Smooth muscle cell (in vitro differentiated cells): Measurements from ENCODE around the gene FEM1B. TPM values are rescaled to one million over a fixed set of nuclear protein-coding genes. Genes with fewer than 3 reads are reported as not detected.

Source experiments
- DNase-seq: peaks from one replicate; lab custom pipeline; 2025; ENCODE audit not compliant: unreplicated experiment; lab: John Stamatoyannopoulos, UW
- H2AFZ ChIP-seq: fragments of 200-600 bp; sonication (generic); 2 replicates; pipeline ENCODE4 v1.6.0; 2016; ENCODE audit warnings: antibody characterized with exemption, low read depth, mild to moderate bottlenecking
- H3F3A ChIP-seq: fragments of 200-600 bp; sonication (generic); 2 replicates; pipeline ENCODE4 v1.6.0; 2017; ENCODE audit warnings: antibody characterized with exemption, low read depth
- H3K27ac ChIP-seq: fragments of 200-600 bp; sonication (generic); 2 replicates; pipeline ENCODE4 v1.5.1; 2016; ENCODE audit warnings: low read depth, mild to moderate bottlenecking
- H3K27me3 ChIP-seq: fragments of 200-600 bp; sonication (generic); 2 replicates; pipeline ENCODE4 v1.6.1; 2016; ENCODE audit warnings: low read depth, mild to moderate bottlenecking
- H3K36me3 ChIP-seq: fragments of 200-600 bp; sonication (generic); 2 replicates; pipeline ENCODE4 v1.5.1; 2016; ENCODE audit warnings: low read depth
- H3K4me1 ChIP-seq: fragments of 200-600 bp; sonication (generic); 2 replicates; pipeline ENCODE4 v1.5.1; 2016; ENCODE audit warnings: low read depth
- H3K4me2 ChIP-seq: fragments of 200-600 bp; sonication (generic); 2 replicates; pipeline ENCODE4 v1.6.0; 2016; ENCODE audit warnings: mild to moderate bottlenecking
- H3K4me3 ChIP-seq: fragments of 200-600 bp; sonication (generic); 2 replicates; pipeline ENCODE4 v1.5.1; 2016; ENCODE audit warnings: mild to moderate bottlenecking
- H3K79me2 ChIP-seq: fragments of 200-600 bp; sonication (generic); 2 replicates; pipeline ENCODE4 v1.6.0; 2016; ENCODE audit warnings: low read depth, mild to moderate bottlenecking
- H3K9ac ChIP-seq: fragments of 200-600 bp; sonication (generic); 2 replicates; pipeline ENCODE4 v1.6.0; 2016; ENCODE audit warnings: low read depth
- H3K9me3 ChIP-seq: fragments of 200-600 bp; sonication (generic); replicated peaks from 2 replicates; pipeline ENCODE4 v1.5.1; 2016; ENCODE audit warnings: low read depth
- H4K20me1 ChIP-seq: fragments of 200-600 bp; sonication (generic); 2 replicates; pipeline ENCODE4 v1.6.0; 2016; ENCODE audit warnings: low read depth
- WGBS: methylation state at CpG from one replicate; pipeline ENCODE4 v1.1.7; 2016; ENCODE audit warnings: low lambda C conversion rate; 5-methylcytosine and 5-hydroxymethylcytosine counted together
- polyA plus RNA-seq: library from polyadenylated mRNA; unstranded; fragments of >200 nt; fragmentation: Nextera tagmentation; extraction: Ambion mirVana; gene quantifications from 2 replicates; pipeline ENCODE4 v1.2.1, GENCODE V29; 2016
- total RNA-seq: library from RNA; depleted of rRNA; stranded (reverse); fragments of >200 nt; gene quantifications from 2 replicates; pipeline ENCODE4 v1.2.3, GENCODE V29; 2014
- TF ChIP-seq, protein P1 (sequence below): fragments of 200-600 bp; sonication (generic); IDR thresholded peaks from 2 replicates; pipeline ENCODE4 v1.5.1; 2017; ENCODE audit warnings: borderline replicate concordance, mild to moderate bottlenecking, antibody characterized with exemption; ENCODE audit not compliant: insufficient read depth, poor library complexity, severe bottlenecking

The FEM1B gene
- total and polyA plus RNA-seq, 2 experiments from 2014 or later = 13.0 to 41.4 TPM

DNA sequence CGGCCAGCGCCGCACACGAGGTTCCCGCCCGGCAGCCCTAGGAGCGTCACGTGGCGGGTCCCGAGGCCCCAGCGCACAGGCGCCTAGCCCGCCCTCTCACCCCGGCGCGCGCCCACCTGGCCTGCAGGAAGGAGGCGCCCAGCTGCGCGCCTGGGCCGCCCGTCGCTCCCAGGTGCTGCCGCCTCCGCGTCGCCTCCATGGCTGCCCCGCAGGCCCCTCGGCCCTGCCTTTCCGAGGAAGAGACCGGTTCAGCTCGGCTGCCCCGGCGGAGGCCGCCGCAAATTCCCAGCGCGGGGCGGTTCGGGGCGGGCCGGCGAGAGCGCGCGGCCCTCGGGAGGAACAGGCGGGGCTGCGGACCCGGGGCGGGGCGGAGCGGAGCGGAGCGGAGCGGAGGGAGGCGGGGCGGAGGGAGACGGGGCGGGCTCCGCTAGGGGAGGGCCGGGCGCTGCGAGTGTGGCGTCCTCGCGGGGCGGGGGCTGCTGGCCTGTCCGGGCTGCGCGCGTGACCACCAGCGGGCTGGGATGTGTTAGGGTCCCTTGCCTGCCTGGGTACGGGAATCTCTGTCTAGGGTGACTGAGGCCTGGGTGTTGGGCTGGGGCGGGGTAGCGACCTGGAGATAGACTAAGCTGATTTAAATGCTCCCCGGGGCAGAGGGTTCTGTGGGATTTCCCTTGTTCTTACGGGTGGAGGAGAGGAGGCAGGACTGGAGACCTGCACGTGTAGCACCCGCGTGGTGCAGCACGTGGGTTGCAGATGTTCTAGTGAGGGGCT, 48.0 kb upstream of the FEM1B start, which contains the start of gene CLN6:
Gene CLN6, minus strand, starts transcription at position 343 of the 771 bp plus-strand sequence. Its CDS starts 144 bp downstream, at position 199.
- Histone ChIP-seq H3K27ac (no peak within 1 kb of the TSS), H3K9me3 (no peaks in the 10 kb centered on the region), H3K9ac (peak within 1 kb of the TSS; percentile 81), H3K79me2 (peaks cover 38% of the 10 kb centered on the region), H3K36me3 (no peaks in the 10 kb centered on the region), H3F3A (no peaks in the 10 kb centered on the region), H3K4me1 (peaks cover 22% of the 10 kb centered on the region), H3K4me3 (peak within 1 kb of the TSS; percentile 99), H3K4me2 (peak within 1 kb of the TSS; percentile 97), H2AFZ (peak within 1 kb of the TSS; percentile 96), H3K27me3 (no peaks in the 10 kb centered on the region), H4K20me1 (peaks cover 10% of the 10 kb centered on the region)
- under 1% methylated on average over 42 of the region's 82 CpGs for WGBS
- peak; percentile 78 for DNase-seq
- TF ChIP-seq, protein P1, sequence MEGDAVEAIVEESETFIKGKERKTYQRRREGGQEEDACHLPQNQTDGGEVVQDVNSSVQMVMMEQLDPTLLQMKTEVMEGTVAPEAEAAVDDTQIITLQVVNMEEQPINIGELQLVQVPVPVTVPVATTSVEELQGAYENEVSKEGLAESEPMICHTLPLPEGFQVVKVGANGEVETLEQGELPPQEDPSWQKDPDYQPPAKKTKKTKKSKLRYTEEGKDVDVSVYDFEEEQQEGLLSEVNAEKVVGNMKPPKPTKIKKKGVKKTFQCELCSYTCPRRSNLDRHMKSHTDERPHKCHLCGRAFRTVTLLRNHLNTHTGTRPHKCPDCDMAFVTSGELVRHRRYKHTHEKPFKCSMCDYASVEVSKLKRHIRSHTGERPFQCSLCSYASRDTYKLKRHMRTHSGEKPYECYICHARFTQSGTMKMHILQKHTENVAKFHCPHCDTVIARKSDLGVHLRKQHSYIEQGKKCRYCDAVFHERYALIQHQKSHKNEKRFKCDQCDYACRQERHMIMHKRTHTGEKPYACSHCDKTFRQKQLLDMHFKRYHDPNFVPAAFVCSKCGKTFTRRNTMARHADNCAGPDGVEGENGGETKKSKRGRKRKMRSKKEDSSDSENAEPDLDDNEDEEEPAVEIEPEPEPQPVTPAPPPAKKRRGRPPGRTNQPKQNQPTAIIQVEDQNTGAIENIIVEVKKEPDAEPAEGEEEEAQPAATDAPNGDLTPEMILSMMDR = no peak

DNA sequence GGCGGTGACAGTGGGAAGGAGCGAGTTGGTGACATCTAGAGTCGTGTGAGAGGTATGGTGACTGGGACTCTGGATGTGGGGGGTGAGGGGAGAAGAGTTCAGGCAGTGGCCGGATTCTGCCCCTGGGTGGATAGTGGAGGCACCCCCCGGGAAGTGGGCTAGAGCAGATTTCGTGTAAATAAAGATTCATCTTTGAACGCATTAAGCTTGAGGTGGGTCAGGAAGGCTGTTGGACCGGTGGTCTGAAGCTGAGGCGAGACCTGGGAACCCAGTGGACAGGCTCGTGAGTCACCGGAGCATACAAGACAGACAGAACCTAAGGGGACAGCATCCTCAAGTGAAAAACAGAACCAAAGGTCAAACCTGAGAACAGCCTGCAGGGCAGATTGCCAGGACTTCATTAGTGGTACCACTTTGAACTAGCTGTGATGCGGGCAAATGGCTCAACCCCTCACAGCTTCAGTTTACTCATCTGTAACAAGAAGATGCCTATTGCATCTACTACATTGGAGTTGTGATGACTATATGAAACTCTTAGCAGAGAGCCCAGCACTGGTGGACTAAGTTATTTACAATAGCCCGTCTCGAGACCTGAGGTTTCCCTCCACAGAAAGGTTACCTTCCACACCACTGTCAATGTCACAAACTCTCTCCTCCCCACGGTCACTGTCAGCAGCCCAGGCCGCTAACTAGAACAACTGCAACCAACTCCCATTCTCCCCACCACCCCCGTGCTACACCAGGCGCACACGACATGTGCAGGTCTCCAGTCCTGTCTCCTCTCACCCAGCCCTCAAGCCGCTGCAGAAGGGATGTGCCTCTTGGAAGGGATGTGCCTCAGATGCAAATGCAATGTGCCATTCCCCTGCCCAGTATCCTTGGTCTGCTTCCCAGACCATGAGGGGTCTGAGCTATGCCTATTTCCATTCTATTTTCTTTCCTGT, 47.1 kb upstream of the FEM1B start:
- Histone ChIP-seq H3K27ac (no peak overlapping the region), H3K36me3 (no peaks in the 10 kb centered on the region), H4K20me1 (peaks cover 10% of the 10 kb centered on the region), H3K9ac (peak overlapping the region; percentile 77), H3K4me1 (peaks cover 22% of the 10 kb centered on the region), H2AFZ (peak overlapping the region; percentile 96), H3K79me2 (peaks cover 38% of the 10 kb centered on the region), H3F3A (no peaks in the 10 kb centered on the region), H3K4me3 (peak overlapping the region; percentile 99), H3K27me3 (no peaks in the 10 kb centered on the region), H3K9me3 (no peaks in the 10 kb centered on the region), H3K4me2 (peak overlapping the region; percentile 97)
- DNase-seq = no peak
- TF ChIP-seq, protein P1 = no peak
- WGBS = 71% methylated on average over 20 of the region's 20 CpGs

DNA sequence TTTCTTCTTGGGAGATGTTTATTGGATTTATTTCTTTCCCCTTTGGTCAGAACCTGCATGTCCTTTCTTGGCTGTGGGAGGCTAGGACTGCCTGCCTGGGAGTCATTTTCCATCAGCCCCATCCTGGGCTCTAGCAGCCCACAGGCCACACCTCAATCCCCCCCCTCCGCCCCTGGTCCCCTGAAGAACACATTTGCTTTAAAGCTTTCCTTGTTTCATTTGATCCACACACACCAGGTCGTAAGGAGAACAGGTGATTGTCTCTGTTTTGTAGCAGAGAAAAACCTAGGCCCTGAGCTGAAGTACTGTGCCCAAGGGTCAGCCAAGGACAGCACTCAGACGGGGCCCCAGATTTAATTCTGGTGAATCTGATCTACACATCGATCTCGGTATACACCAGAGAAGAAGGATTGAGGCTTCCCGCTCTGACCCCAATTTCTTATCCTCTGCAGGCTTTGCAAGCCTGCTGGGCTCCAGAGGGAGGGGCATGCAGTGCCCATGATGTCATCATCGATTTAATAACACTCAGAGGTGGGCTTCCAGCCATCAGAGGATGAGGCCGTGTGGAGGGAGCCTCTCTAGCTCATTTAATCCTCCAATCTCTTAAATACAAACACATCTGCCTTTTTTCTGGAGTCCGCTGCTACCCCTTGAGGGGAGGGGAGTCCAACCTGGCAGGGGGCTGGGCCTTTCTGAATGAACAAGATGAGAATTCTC, 46.3 kb upstream of the FEM1B start:
- H4K20me1 ChIP-seq = peaks cover 10% of the 10 kb centered on the region
- H3K79me2 ChIP-seq = peaks cover 30% of the 10 kb centered on the region
- WGBS = 87% methylated on average over 9 of the region's 9 CpGs
- no peaks in the 10 kb centered on the region for H3K27me3 ChIP-seq
- no peaks in the 10 kb centered on the region for H3K36me3 ChIP-seq
- H3K4me1 ChIP-seq = peaks cover 22% of the 10 kb centered on the region
- H3K4me3 ChIP-seq = no peak overlapping the region
- no peak overlapping the region for H3K9ac ChIP-seq
- H3K9me3 ChIP-seq = no peaks in the 10 kb centered on the region
- no peak for DNase-seq
- no peak overlapping the region for H2AFZ ChIP-seq
- TF ChIP-seq, protein P1 = no peak
- H3K4me2 ChIP-seq = no peak overlapping the region
- H3F3A ChIP-seq = no peaks in the 10 kb centered on the region
- no peak overlapping the region for H3K27ac ChIP-seq
